HepG2 (cell line): ENCODE data around the gene ABHD13. TPM values are rescaled to one million over a fixed set of nuclear protein-coding genes. Genes with fewer than 3 reads are reported as not detected.

Source experiments
- ATAC-seq: fragments of 200-7000 bp; cut with Tn5 transposase; 3 replicates; pipeline ENCODE4 v1.9.1; 2020; ENCODE audit warnings: mild to moderate bottlenecking, moderate library complexity
- BruUV-seq: library from RNA; stranded (reverse); fragments of 400-500 nt; replicated peaks from 2 replicates; lab custom pipeline; 2021; lab: Mats Ljungman, UMichigan
- CTCF ChIA-PET: fragments of 300-600 bp; formaldehyde crosslinking; extraction: SDS; loops from one replicate; lab custom pipeline; 2021; ENCODE audit warnings: low total read pairs, inconsistent platforms, low intra/inter-chr PET ratio; lab: Yijun Ruan, JAX
- POLR2A ChIA-PET: fragments of 350-600 bp; sonication (Branson Sonifier 250); formaldehyde crosslinking; loops from one replicate; lab custom pipeline; 2020; ENCODE audit warnings: antibody characterized with exemption, inconsistent platforms; lab: Yijun Ruan, JAX
- DNase-seq: peaks from one replicate; pipeline ENCODE4 v3.0.0-alpha.2; 2015; ENCODE audit warnings: low spot score
- FAIRE-seq: peaks from 3 replicates; lab custom pipeline; 2011; peaks lifted over from hg19 to GRCh38; lab: Jason Lieb, UNC
- H2AFZ ChIP-seq: one replicate; pipeline ENCODE4 v1.6.1; 2011; ENCODE audit warnings: low read length, inconsistent platforms
- H3K27ac ChIP-seq: fragments of 300-600 bp; 3 replicates; pipeline ENCODE4 v1.8.0; 2011; ENCODE audit warnings: mixed run types, mild to moderate bottlenecking, mixed read lengths, low read length, inconsistent platforms; ENCODE audit not compliant: insufficient read depth; ENCODE audit errors: extremely low read length
- H3K27me3 ChIP-seq, 2 experiments: fragments of 200-600 bp in 1 of 2; 2 replicates in 1 of 2; 3 replicates in 1 of 2; pipeline versions ENCODE4 v1.6.0 to v1.8.0; 2011; ENCODE audit warnings: low read length in 2 of 2, mild to moderate bottlenecking in 2 of 2, moderate library complexity in 2 of 2, inconsistent platforms in 1 of 2; ENCODE audit not compliant: insufficient read depth in 2 of 2, control insufficient read depth in 1 of 2
- H3K36me3 ChIP-seq, 2 experiments: fragments of 200-600 bp in 1 of 2; replicated peaks in 1 of 2; 2 replicates in 1 of 2; 3 replicates in 1 of 2; pipeline versions ENCODE4 v1.5.1 to v1.8.0; 2011; ENCODE audit warnings: low read length in 2 of 2, inconsistent platforms in 1 of 2; ENCODE audit not compliant: insufficient read depth in 2 of 2, control insufficient read depth in 1 of 2
- H3K4me1 ChIP-seq: 2 replicates; pipeline ENCODE4 v1.5.1; 2012; ENCODE audit warnings: low read length, inconsistent platforms; ENCODE audit not compliant: insufficient read depth
- H3K4me2 ChIP-seq: 2 replicates; pipeline ENCODE4 v1.6.0; 2011; ENCODE audit warnings: low read depth, low read length, inconsistent platforms
- H3K4me3 ChIP-seq, 3 experiments: fragments of 200-600 bp in 1 of 3; sonication (generic), shearing (Covaris generic) in 1 of 3; replicated peaks in 1 of 3; 2 replicates each; pipeline ENCODE4 v1.5.1; 2011 to 2016; ENCODE audit warnings: low read length in 3 of 3, inconsistent platforms in 2 of 3, low read depth in 2 of 3, mild to moderate bottlenecking in 2 of 3, control low read depth in 1 of 3, mixed read lengths in 1 of 3; ENCODE audit not compliant: insufficient read depth in 1 of 3
- H3K79me2 ChIP-seq: one replicate; pipeline ENCODE4 v1.6.1; 2011; ENCODE audit warnings: low read length, inconsistent platforms; ENCODE audit not compliant: insufficient read depth
- H3K9ac ChIP-seq: 2 replicates; pipeline ENCODE4 v1.6.0; 2011; ENCODE audit warnings: mild to moderate bottlenecking, low read depth, low read length, inconsistent platforms; ENCODE audit not compliant: insufficient read depth
- H3K9me3 ChIP-seq: 2 replicates; pipeline ENCODE4 v1.5.1; 2012; ENCODE audit warnings: mild to moderate bottlenecking, low read length
- H4K20me1 ChIP-seq: 2 replicates; pipeline ENCODE4 v1.6.0; 2011; ENCODE audit warnings: inconsistent platforms, mild to moderate bottlenecking, low read length, moderate library complexity; ENCODE audit not compliant: insufficient read depth
- ASH2L ChIP-seq: fragments of 300-600, 200-600 bp; sonication (generic); IDR thresholded peaks from 2 replicates; pipeline ENCODE4 v1.7.0; 2017; ENCODE audit warnings: low read depth, mild to moderate bottlenecking, moderate library complexity, mixed read lengths, low read length; ENCODE audit not compliant: insufficient read length
- CREB3 ChIP-seq: sonication (generic); formaldehyde crosslinking; IDR thresholded peaks from 2 replicates; pipeline ENCODE4 v1.5.0; 2020; ENCODE audit warnings: missing genetic modification reagents
- GMEB2 ChIP-seq: IDR thresholded peaks from 2 replicates; pipeline ENCODE4 v1.6.1; 2016; ENCODE audit warnings: missing biosample characterization, missing genetic modification reagents, low read depth
- KAT7 ChIP-seq: IDR thresholded peaks from 2 replicates; pipeline ENCODE4 v1.6.1; 2018; ENCODE audit warnings: borderline replicate concordance, missing compliant biosample characterization
- SMARCC2 ChIP-seq: fragments of 450-650 bp; IDR thresholded peaks from 2 replicates; pipeline ENCODE4 v1.6.1; 2017; ENCODE audit warnings: antibody characterized with exemption, mild to moderate bottlenecking
- ZBTB40 ChIP-seq, 2 experiments: fragments of 450-650 bp in 1 of 2; sonication (generic) in 1 of 2; formaldehyde crosslinking in 1 of 2; IDR thresholded peaks; 2 replicates each; pipeline versions ENCODE4 v1.6.1 to v1.8.0; 2016 to 2022; ENCODE audit warnings: antibody characterized with exemption in 1 of 2, mild to moderate bottlenecking in 1 of 2, missing genetic modification reagents in 1 of 2
- ZNF75D ChIP-seq: sonication (generic); formaldehyde crosslinking; IDR thresholded peaks from 2 replicates; pipeline ENCODE4 v1.8.1; 2023; ENCODE audit warnings: missing genetic modification reagents, mild to moderate bottlenecking, borderline replicate concordance
- WGBS: methylation state at CpG from one replicate; pipeline ENCODE4 v1.1.6; 2017; ENCODE audit warnings: low lambda C conversion rate; 5-methylcytosine and 5-hydroxymethylcytosine counted together
- in situ Hi-C: cut with HindIII; loops from 2 replicates; pipeline ENCODE4 v1.10.0; 2017; ENCODE audit warnings: low pct_unique_long_range_greater_than_20kb; ENCODE audit not compliant: extremely low pct_ligation_motif_present
- intact Hi-C: fragments of 100-400 bp; cut with micrococcal nuclease; formaldehyde crosslinking; loops from one replicate; pipeline ENCODE4 v1.10.0; 2022; ENCODE audit not compliant: unreplicated experiment
- polyA plus RNA-seq, 8 experiments: library from polyadenylated mRNA; depleted of rRNA in 3 of 8; stranded (reverse) in 7 of 8; unstranded in 1 of 8; fragments of >200 nt; fragmentation: Illumina TruSeq in 4 of 8; extraction: Trizol in 4 of 8; gene quantifications; 2 replicates each; pipeline versions ENCODE4 v1.2.1 to v1.2.3, GENCODE V29; 2011 to 2016; ENCODE audit warnings: low read depth in 4 of 8, missing spikeins in 1 of 8, mixed read lengths in 1 of 8; ENCODE audit not compliant: insufficient read depth in 1 of 8
- total RNA-seq, 5 experiments: library from RNA; depleted of rRNA; stranded (reverse); fragments of >200 nt; fragmentation: Illumina TruSeq; extraction: Trizol; gene quantifications; 2 replicates each; pipeline ENCODE4 v1.2.3, GENCODE V29; 2016; ENCODE audit warnings: low read depth in 1 of 5
- TF ChIP-seq, protein P1 (sequence below): sonication (generic); formaldehyde crosslinking; IDR thresholded peaks from 2 replicates; pipeline ENCODE4 v1.5.0; 2020; ENCODE audit warnings: missing genetic modification reagents

ABHD13 gene
- total and polyA plus RNA-seq, 2 of the 13 experiments (the other 11 are each of a cell fraction or from before 2014, with no cell fraction given), result 4.3 to 6.2 TPM

- Histone ChIP-seq H4K20me1 (no peaks in the 10 kb centered on the region), H3K27ac (no peak overlapping the region), H3K4me3 (no peak overlapping the region), H3K4me2 (no peak overlapping the region), H3K9me3 (no peaks in the 10 kb centered on the region), H3K4me1 (0 out of 2 replicates have a peak, but pooled peaks cover under 1% of the 10 kb centered on the region), H3K27me3 (no peaks in the 10 kb centered on the region), H3K79me2 (no peaks in the 10 kb centered on the region), H3K36me3 (peaks cover 0 to 1% of the 10 kb centered on the region in 2 experiments; a peak in 1 of 5 replicates), H2AFZ (no peak overlapping the region), H3K9ac (no peak overlapping the region)
- 60% methylated on average over 2 of the region's 2 CpGs for WGBS
- no peak for DNase-seq
- intact Hi-C loops (no loop called here), in situ Hi-C loops (loop anchor here (25.0 kb wide), 1 partner anchor 1902 kb away; no protein-coding TSS in a partner anchor)
- FAIRE-seq, result no peak
- CTCF ChIA-PET, result no interaction called here
- BruUV-seq, result no TSS peak
- POLR2A ChIA-PET, result no interaction called here
- no peak for ATAC-seq
- TF ChIP-seq CREB3 (CRISPR knock-in tag) (no peak), ASH2L (no peak), SMARCC2 (no peak), ZBTB40 (IDR thresholded peaks at IDR 0.05) (no peak), ZBTB40 (CRISPR knock-in tag; IDR thresholded peaks at IDR 0.05) (no peak), GMEB2 (CRISPR knock-in tag) (no peak), KAT7 (CRISPR knock-in tag) (no peak), ZNF75D (no peak)
- TF ChIP-seq, protein P1, sequence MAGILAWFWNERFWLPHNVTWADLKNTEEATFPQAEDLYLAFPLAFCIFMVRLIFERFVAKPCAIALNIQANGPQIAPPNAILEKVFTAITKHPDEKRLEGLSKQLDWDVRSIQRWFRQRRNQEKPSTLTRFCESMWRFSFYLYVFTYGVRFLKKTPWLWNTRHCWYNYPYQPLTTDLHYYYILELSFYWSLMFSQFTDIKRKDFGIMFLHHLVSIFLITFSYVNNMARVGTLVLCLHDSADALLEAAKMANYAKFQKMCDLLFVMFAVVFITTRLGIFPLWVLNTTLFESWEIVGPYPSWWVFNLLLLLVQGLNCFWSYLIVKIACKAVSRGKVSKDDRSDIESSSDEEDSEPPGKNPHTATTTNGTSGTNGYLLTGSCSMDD, result no peak
These were observed 7.6 kb upstream of the ABHD13 start for GRCh38 chr13:108210551-108210950.
